GM18868 (cell line): Measurements from ENCODE around the gene SPATA31A5.
"Not testable (repeated sequence)": the region's sequence is repeated elsewhere in the genome, so short reads cannot be mapped to it uniquely, and the experiment has no call there.

Source experiments
- ATAC-seq: cut with Tn5 transposase; IDR thresholded peaks from one replicate; pipeline ENCODE4 v1.9.1; 2021; ENCODE audit warnings: mild to moderate bottlenecking, moderate library complexity; ENCODE audit not compliant: unreplicated experiment

The SPATA31A5 gene

GRCh38 chr9:60914107-60914506 is at the start of gene SPATA31A5:
TSS of gene SPATA31A5 (plus strand) at chr9:60914407. CDS start at chr9:60914436, 29 bp downstream.
- ATAC-seq, result not testable (repeated sequence)

GRCh38 chr9:60962990-60963350 is 48.8 kb downstream of the SPATA31A5 start:
- ATAC-seq, result not testable (repeated sequence)

DNA sequence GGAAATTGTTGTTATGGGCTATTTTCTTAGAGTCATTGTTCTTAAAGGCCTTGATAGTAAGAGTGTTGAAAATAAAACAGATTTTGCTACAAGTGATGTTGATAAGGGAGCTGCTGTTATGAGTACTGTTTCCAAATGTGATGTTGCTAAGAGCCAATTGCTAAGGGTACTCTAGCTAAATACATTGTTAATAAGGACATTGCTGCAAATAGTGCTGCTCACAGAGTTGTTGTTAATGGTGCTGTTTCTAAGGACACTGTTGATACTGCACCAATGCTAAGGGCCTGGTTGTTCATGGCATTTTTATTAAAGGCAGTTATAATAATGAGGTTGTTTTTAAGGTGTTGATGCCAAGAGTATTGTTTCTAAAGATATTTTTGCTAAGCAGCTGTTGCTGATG is 52.2 kb downstream of the SPATA31A5 start:
- not testable (repeated sequence) for ATAC-seq
